NCI-H345 (cell line): Measurements from ENCODE around the gene KRT28.
"Not testable (repeated sequence)": the region's sequence is repeated elsewhere in the genome, so short reads cannot be mapped to it uniquely, and the experiment has no call there.

Experiments
- DNase-seq: peaks from one replicate; lab custom pipeline; 2025; lab: John Stamatoyannopoulos, UW

KRT28 gene

DNA sequence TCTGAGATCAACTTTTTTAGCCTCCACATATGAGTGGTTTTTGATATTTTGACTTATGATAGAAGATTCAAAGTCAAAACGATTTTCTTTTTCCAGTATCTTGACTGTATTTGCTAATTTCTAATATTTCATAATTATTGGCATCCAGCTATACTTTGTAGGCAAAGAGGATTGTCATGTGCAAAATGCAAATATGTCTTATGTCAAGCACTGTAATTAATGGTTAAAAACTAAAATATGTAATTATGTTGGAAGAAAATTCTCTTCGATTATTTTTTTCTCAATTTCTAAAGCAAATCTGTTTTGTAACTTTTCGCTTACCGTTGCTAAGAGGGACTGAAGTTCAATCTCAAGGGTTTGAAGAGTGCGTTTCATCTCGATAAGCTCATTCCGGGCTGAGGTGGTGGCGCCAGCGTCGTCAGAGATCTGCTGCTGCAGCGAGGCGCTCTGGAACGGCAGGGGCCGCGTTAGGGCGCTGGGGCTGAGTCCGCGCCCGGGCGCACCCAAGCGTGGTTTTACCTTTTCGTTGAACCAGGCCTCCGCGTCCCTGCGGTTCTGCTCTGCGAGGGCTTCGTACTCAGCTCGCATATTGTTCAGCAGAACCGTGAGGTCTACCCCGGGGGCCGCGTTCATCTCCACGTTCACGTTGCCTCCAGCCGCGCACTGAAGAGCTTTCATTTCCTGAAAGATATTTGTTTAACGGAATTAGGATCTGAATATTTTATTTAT, 20.4 kb downstream of the KRT28 start:
- peak; percentile 7 for DNase-seq

DNA sequence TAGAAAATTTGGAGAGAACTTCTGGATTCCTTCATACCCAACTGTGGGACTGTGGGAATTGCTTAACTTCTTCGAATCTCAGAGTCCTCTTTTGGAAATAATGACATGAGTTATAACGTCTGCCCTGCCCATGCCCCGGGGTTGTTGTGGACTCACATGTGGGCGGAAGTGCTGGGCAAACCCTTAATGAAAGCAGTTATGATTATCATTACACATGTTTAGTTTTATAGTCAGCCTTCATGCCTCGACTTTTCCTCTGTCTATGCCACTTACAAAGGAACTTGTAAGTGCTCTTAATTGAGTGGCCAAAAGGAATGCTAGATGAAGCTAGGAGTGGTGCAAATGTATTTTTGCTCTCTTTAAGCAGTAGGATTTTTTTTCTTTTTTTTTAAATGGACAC, 21.3 kb downstream of the KRT28 start:
- no peak for DNase-seq

- DNase-seq = no peak
Measured at GRCh38 chr17:40777971-40778370, 21.8 kb downstream of the KRT28 start.

GRCh38 chr17:40777459-40777858, 22.3 kb downstream of the KRT28 start:
- DNase-seq = peak; percentile 22

DNA sequence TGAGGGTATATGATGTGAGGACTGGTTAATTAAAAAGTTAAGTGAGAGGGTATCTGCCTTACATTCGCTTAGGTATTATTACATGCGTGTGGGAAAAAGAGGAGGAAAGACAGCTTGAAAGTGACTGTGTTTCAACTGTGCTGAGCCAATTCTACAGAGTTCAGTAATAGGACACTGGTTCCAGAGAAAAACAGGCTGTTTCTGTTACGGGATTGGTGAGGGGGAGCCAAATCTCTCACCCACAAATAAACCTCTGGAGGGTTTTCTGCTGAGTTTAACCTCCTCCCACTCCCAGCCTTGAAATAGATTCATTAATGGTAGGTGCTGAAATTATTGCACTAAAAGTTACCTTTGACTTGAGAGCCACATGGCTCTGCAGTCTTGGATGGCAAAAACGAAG, 23.8 kb downstream of the KRT28 start:
- no peak for DNase-seq

GRCh38 chr17:40772101-40772500, 27.7 kb downstream of the KRT28 start, which contains the start of gene KRT26:
Gene KRT26 (minus strand): TSS chr17:40772201. CDS start chr17:40772113, 88 bp downstream.
- no peak for DNase-seq

GRCh38 chr17:40765657-40766056, 34.1 kb downstream of the KRT28 start:
- no peak for DNase-seq

- no peak for DNase-seq
Measured at GRCh38 chr17:40763752-40764151, 36.0 kb downstream of the KRT28 start.

GRCh38 chr17:40760105-40761016, 39.4 kb downstream of the KRT28 start:
- no peak for DNase-seq

DNA sequence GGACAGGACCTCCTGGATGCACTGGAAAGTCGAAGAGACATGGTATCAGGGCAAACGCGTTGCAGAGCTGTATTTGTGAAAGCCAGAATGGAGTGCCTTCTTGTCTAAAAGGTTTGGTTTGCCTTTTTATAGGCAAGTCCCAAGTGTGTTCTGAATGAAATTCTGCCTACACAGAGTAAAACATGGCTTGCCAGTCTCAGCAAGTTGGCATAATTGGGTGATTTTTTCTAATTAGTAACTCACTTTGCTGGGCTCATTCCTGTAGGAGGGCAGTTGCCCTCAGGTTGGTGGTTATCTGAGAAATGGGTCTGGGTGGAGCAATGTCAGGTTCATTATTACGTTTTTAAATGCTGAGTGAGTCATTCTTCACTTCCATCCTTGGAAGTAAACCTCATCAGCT, 44.5 kb downstream of the KRT28 start, which contains the start of gene KRT25:
Gene KRT25 (minus strand): TSS at position 101 of the 400 bp plus-strand sequence. CDS start 60 bp downstream, at position 41.
- no peak for DNase-seq

- DNase-seq = no peak
Measured at GRCh38 chr17:40753804-40754203, 46.0 kb downstream of the KRT28 start.

DNA sequence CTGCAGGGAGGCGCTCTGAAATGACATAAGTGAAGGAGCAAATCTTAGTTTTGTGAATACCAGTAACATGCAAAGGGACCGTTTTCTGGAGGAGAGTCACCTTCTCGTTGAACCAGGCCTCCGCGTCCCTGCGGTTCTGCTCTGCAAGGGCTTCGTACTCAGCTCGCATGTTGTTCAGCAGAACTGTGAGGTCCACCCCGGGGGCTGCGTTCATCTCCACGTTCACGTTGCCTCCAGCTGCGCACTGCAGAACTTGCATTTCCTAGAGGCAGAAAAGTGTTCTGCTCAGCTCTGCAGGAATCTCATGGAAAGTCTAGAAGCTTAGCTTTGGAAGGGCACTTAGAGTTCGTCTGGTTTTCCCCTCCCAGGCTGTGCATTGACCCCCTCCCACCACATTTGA, 48.7 kb downstream of the KRT28 start:
- DNase-seq = no peak

DNA sequence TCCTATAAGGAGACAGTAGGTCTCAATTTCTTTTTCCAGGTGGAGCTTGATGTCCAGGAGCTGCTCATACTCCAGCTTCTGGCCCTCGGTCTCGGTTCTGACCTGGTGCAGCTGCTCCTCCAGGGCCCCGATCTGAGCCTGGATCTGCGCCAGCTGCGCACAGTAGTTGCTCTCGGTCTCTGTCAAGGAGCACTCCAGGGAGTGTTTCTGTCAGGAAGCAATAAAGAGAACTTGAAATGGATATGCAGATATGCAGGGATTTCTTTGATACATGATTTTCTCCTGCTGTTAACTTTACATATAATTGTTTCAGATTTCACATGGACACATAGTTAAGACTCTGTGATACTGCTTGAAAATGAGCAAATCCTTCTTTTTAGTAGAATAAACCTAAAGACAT, 49.4 kb downstream of the KRT28 start:
- DNase-seq = no peak

DNA sequence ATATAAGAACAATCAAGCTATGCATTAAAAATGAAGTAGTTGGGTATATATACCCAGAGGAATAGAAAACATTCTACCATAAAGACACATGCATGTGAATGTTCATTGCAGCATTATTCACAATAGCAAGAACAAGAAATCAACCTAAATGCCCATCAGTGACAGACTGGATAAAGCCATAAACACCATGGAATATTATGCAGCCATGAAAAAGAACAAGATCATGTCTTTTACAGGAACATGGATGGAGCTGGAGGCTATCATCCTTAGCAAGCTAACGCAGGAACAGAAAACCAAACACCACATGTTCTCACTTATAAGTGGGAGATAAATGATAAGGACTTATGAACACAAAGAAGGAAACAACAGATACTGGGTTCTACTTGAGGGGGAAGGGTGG, 51.1 kb downstream of the KRT28 start:
- not testable (repeated sequence) for DNase-seq
